HUES6 (cell line): ENCODE results near the gene BMI1.
A peak's percentile ranks its signal among the peaks of the same experiment; 100 is the strongest.

Experiments used
- H3K27ac ChIP-seq: 2 replicates; pipeline ENCODE4 v1.7.0; 2013; ENCODE audit warnings: low read depth, mild to moderate bottlenecking, low read length, inconsistent platforms
- H3K27me3 ChIP-seq: 2 replicates; pipeline ENCODE4 v1.6.1; 2013; ENCODE audit warnings: low read length; ENCODE audit not compliant: control insufficient read depth, insufficient read depth
- H3K36me3 ChIP-seq: 2 replicates; pipeline ENCODE4 v1.6.1; 2013; ENCODE audit warnings: low read length; ENCODE audit not compliant: control insufficient read depth, insufficient read depth
- H3K4me1 ChIP-seq: 2 replicates; pipeline ENCODE4 v1.6.1; 2013; ENCODE audit warnings: low read length; ENCODE audit not compliant: control insufficient read depth, insufficient read depth
- H3K4me3 ChIP-seq: 2 replicates; pipeline ENCODE4 v1.5.1; 2013; ENCODE audit warnings: low read depth, low read length
- H3K9ac ChIP-seq: one replicate; pipeline ENCODE4 v1.6.1; 2013; ENCODE audit warnings: mild to moderate bottlenecking, low read length
- H3K9me3 ChIP-seq: 2 replicates; pipeline ENCODE4 v1.6.1; 2013; ENCODE audit warnings: low read depth, low read length; ENCODE audit not compliant: control insufficient read depth, insufficient read depth

Gene BMI1

DNA sequence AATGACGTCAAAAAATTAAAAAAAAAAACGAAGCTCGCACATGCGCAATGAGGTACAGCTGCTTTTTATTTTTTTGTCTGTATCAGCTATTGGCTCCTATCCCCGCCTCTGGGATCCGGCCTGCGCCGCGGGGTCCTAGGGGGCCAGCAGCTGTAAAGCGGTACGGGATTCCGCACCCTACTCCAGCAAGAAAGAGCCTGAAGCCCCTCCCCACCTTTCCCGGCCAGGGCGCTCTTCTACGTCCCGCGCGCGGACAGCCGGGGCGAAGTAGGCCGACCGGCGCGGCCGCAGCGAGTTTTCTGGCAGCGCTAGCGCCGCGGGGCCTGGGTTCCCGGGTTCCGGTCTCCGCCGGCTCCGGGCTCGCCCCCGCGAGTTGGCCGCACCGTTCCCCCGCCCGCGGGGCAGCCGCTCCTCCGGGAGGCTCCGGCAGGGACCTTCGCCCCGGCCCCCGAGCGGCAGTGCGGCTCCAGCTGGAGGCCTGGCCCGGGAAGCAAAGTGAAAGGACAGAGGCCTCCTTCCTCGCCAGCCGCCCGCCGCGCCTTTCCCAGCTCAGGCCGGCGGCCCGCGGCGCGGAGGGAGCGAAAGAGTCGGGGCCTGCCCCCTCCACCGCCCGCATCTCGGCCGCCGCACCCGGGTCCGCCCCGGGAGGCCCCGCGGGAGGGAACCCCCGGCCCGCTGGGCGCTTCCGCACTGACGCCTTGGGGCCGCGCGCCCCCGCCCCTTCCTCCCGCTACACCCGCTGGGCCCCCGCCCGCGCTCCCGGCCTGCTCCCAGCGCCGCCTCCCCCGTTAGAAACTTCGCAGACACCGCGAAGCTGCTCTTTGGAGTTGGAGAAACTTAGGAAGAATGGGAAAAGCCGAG, 19.7 kb downstream of the BMI1 start:
- Histone ChIP-seq H3K27me3 (peaks cover 100% of the 10 kb centered on the region), H3K4me1 (peaks cover 21% of the 10 kb centered on the region), H3K4me3 (peak overlapping the region; percentile 71), H3K9ac (peak overlapping the region; percentile 42), H3K27ac (no peak overlapping the region), H3K36me3 (no peaks in the 10 kb centered on the region), H3K9me3 (no peaks in the 10 kb centered on the region)

DNA sequence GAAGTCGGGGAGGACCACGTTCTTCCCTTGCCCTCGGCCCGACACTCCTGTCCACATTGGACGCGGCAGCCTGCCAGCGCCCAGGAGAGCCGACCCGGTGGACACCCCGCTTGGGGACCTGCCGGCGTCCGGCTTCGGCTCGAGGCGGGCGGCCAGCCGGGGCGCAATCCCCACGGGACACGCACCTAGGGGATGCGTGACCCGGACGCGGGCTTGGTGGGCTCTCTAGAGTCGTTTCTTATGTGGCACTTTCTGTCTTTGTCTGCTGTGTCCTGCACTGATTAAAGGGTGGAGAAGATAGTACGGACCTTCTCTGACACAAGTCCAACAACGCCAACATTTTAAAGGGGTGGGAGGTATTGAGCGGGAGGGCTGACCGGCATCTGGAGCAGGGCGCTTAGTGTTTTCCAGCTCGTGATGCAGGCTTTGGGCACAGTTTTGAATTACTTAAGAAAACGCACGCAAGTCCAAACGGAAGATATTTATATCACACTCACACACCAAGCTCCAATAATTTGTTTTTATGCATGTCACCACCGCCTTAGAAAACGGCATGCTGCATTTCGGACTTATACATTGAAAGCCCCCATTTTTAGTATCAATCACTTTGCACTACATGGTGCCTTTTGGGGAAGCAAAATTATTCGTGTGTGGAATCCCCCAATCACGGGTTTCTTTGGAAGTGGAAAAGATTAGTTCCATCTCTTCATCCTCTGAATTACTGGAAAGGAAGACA, 20.5 kb downstream of the BMI1 start:
- Histone ChIP-seq H3K9me3 (no peaks in the 10 kb centered on the region), H3K27ac (no peak overlapping the region), H3K27me3 (peaks cover 100% of the 10 kb centered on the region), H3K4me1 (peaks cover 21% of the 10 kb centered on the region), H3K9ac (no peak overlapping the region), H3K4me3 (peak overlapping the region; percentile 71), H3K36me3 (no peaks in the 10 kb centered on the region)

DNA sequence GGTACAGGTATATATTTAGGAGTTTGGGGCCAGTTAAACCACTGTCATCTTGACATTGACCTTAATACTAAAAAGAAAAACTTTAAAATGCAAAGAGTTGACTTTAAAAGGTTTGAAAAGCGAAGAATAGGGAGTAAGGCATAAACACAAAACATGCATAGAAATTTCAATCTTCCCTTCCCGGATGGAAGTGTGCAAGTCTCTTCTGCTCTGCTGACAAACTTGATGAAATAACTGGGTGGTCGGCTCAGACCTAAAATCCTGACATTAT, 21.0 kb downstream of the BMI1 start:
- Histone ChIP-seq H3K36me3 (no peaks in the 10 kb centered on the region), H3K9me3 (no peaks in the 10 kb centered on the region), H3K9ac (no peak overlapping the region), H3K4me3 (no peak overlapping the region), H3K4me1 (peaks cover 16% of the 10 kb centered on the region), H3K27me3 (peaks cover 100% of the 10 kb centered on the region), H3K27ac (no peak overlapping the region)

DNA sequence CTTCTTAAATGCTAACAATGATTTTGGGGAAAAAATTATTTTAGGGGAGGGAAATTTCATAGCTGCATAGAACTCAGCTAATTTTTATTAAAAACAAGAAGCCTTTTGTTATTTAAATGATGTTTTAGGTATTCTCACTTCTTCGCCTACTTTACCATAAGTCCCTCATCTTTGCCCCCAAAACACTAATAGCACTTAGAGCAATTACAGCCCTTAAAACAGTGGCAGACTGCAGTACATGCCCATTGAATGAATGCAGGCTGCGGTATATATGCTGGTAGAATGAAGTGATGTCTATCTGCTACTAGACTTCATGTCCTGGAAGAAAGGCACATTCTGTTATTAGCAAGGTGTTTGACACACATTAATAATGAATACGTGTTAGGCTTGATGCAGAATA, 21.5 kb downstream of the BMI1 start:
- H3K36me3 ChIP-seq: no peaks in the 10 kb centered on the region
- H3K27ac ChIP-seq: no peak overlapping the region
- H3K9me3 ChIP-seq: no peaks in the 10 kb centered on the region
- peaks cover 11% of the 10 kb centered on the region for H3K4me1 ChIP-seq
- H3K4me3 ChIP-seq: no peak overlapping the region
- H3K9ac ChIP-seq: no peak overlapping the region
- H3K27me3 ChIP-seq: peaks cover 100% of the 10 kb centered on the region

GRCh38 chr10:22343731-22344130, 22.8 kb downstream of the BMI1 start:
- peaks cover 100% of the 10 kb centered on the region for H3K27me3 ChIP-seq
- no peaks in the 10 kb centered on the region for H3K36me3 ChIP-seq
- H3K9ac ChIP-seq: no peak overlapping the region
- H3K4me3 ChIP-seq: no peak overlapping the region
- no peaks in the 10 kb centered on the region for H3K9me3 ChIP-seq
- peaks cover 11% of the 10 kb centered on the region for H3K4me1 ChIP-seq
- no peak overlapping the region for H3K27ac ChIP-seq

- peaks cover 98% of the 10 kb centered on the region for H3K27me3 ChIP-seq
- no peak overlapping the region for H3K27ac ChIP-seq
- H3K4me3 ChIP-seq: no peak overlapping the region
- no peak overlapping the region for H3K9ac ChIP-seq
- no peaks in the 10 kb centered on the region for H3K9me3 ChIP-seq
- H3K4me1 ChIP-seq: peaks cover 11% of the 10 kb centered on the region
- no peaks in the 10 kb centered on the region for H3K36me3 ChIP-seq
These were observed 23.4 kb downstream of the BMI1 start for GRCh38 chr10:22344249-22344648.

- H3K27ac ChIP-seq: no peak overlapping the region
- H3K27me3 ChIP-seq: peaks cover 96% of the 10 kb centered on the region
- H3K9me3 ChIP-seq: no peaks in the 10 kb centered on the region
- peak overlapping the region; percentile 79 for H3K4me3 ChIP-seq
- H3K9ac ChIP-seq: no peak overlapping the region
- peaks cover 11% of the 10 kb centered on the region for H3K4me1 ChIP-seq
- no peaks in the 10 kb centered on the region for H3K36me3 ChIP-seq
These were observed 23.9 kb downstream of the BMI1 start for GRCh38 chr10:22344781-22345300.

DNA sequence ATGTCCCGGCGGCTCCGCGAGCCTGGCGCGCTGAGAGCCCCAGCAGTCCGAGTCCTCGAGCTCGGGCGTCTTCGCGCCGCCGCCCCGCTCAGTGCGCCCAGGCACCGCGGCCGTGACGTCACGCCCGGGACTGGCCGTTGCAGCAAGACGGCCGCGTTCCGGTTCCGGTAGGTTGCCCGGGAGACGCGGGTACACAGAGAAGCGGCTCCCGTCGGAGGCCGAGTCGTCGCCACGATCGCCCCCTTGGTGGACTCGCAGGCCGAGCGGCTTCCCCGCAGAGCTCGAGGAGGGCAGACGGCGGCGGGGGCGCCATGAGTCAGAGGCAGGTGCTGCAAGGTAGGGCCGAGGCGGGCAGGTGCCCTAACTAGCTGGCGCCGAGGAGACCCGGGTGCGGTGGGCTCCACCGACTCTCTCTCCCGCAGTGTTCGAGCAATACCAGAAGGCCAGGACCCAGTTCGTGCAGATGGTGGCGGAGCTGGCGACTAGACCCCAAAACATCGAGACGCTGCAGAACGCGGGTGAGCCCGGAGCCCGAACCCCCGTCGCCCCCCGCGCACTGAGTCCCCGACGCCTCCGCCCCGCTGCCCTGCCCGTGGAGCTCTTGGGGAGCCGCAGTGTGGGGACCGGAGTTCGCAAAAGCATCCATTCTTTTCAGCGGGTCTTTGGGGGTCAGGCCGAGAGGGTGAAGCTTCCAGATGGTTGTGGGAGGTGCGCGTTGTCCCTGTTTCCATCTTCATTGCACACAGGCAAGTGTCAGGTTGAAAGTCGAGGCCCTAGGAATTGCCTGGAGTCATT, 24.6 kb downstream of the BMI1 start, which contains the start of gene SPAG6:
SPAG6 (plus strand) TSS at position 196 of the 795 bp plus-strand sequence; CDS start at position 312, 116 bp downstream.
- peak within 1 kb of the TSS; percentile 79 for H3K4me3 ChIP-seq
- H3K36me3 ChIP-seq: no peaks in the 10 kb centered on the region
- H3K4me1 ChIP-seq: peaks cover 11% of the 10 kb centered on the region
- H3K27me3 ChIP-seq: peaks cover 89% of the 10 kb centered on the region
- H3K9me3 ChIP-seq: no peaks in the 10 kb centered on the region
- H3K27ac ChIP-seq: no peak within 1 kb of the TSS
- no peak within 1 kb of the TSS for H3K9ac ChIP-seq

GRCh38 chr10:22346096-22346661, 25.3 kb downstream of the BMI1 start:
- H3K9ac ChIP-seq: no peak overlapping the region
- H3K4me1 ChIP-seq: peaks cover 9% of the 10 kb centered on the region
- peak overlapping the region; percentile 79 for H3K4me3 ChIP-seq
- no peak overlapping the region for H3K27ac ChIP-seq
- H3K27me3 ChIP-seq: peaks cover 82% of the 10 kb centered on the region
- no peaks in the 10 kb centered on the region for H3K9me3 ChIP-seq
- no peaks in the 10 kb centered on the region for H3K36me3 ChIP-seq

DNA sequence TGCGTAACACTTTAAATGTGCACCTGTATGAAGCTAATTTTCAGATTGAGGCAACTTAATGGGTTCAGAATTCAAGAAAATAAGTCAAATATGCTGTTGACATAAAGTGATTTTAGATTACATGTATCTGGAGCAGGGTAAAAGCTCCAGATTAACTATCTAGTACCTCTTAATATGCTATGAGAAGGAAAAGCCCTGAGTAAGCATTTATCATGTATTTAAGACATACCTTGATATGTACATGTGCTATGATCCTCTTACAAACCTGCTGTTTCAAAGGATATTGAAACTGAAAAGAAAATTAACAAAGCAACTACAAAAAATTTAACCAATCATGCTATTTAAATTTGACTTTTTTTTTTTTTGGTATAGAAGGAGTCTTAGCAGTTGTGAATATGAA, 28.9 kb downstream of the BMI1 start:
- no peak overlapping the region for H3K9ac ChIP-seq
- no peak overlapping the region for H3K4me3 ChIP-seq
- H3K27ac ChIP-seq: no peak overlapping the region
- no peaks in the 10 kb centered on the region for H3K9me3 ChIP-seq
- peaks cover 50% of the 10 kb centered on the region for H3K27me3 ChIP-seq
- peaks cover 3% of the 10 kb centered on the region; the same call in 1 of the 2 replicates for H3K4me1 ChIP-seq
- no peaks in the 10 kb centered on the region for H3K36me3 ChIP-seq
